Hematopoietic multipotent progenitor cell treated with erythropoietin and hydrocortisone succinate and interleukin-3 and kit ligand, for 17 days (in vitro differentiated cells): ENCODE data around the gene DOCK1.

ENCODE experiments used
- DNase-seq: peaks from one replicate; pipeline ENCODE4 v3.0.0-alpha.2; 2015; ENCODE audit warnings: low spot score

The DOCK1 gene

GRCh38 chr10:127179612-127180250 is 274.5 kb downstream of the DOCK1 start:
- DNase-seq = no peak

- no peak for DNase-seq
Observed at GRCh38 chr10:127182161-127182560, 276.9 kb downstream of the DOCK1 start.

- no peak for DNase-seq
Observed at GRCh38 chr10:127184582-127184981, 279.4 kb downstream of the DOCK1 start.

GRCh38 chr10:127186813-127187212 is 281.6 kb downstream of the DOCK1 start:
- DNase-seq = no peak

- DNase-seq = no peak
Observed at GRCh38 chr10:127189226-127189625, 284.0 kb downstream of the DOCK1 start.

- DNase-seq = no peak
Observed at GRCh38 chr10:127190427-127190826, 285.2 kb downstream of the DOCK1 start.

GRCh38 chr10:127193125-127193524 is 287.9 kb downstream of the DOCK1 start:
- no peak for DNase-seq

- DNase-seq = no peak
Observed at GRCh38 chr10:127194111-127194510, 288.9 kb downstream of the DOCK1 start.

GRCh38 chr10:127194599-127194998 is 289.4 kb downstream of the DOCK1 start:
- no peak for DNase-seq

GRCh38 chr10:127195041-127195506 is 289.8 kb downstream of the DOCK1 start:
- no peak for DNase-seq

GRCh38 chr10:127195571-127196281 is 290.5 kb downstream of the DOCK1 start:
- no peak for DNase-seq

- no peak for DNase-seq
Observed at GRCh38 chr10:127196282-127197153, 291.3 kb downstream of the DOCK1 start, which contains the start of gene INSYN2A. TSS of gene INSYN2A (minus strand) at chr10:127196591. CDS start at chr10:127176395, 20,196 bp downstream.

GRCh38 chr10:127197154-127197432 is 291.9 kb downstream of the DOCK1 start:
- no peak for DNase-seq

GRCh38 chr10:127198307-127198706 is 293.1 kb downstream of the DOCK1 start:
- DNase-seq = no peak

GRCh38 chr10:127198721-127199120 is 293.5 kb downstream of the DOCK1 start:
- no peak for DNase-seq

GRCh38 chr10:127200646-127201045 is 295.4 kb downstream of the DOCK1 start:
- DNase-seq = no peak

- no peak for DNase-seq
Observed at GRCh38 chr10:127203067-127203466, 297.8 kb downstream of the DOCK1 start.

- no peak for DNase-seq
Observed at GRCh38 chr10:127207081-127207480, 301.9 kb downstream of the DOCK1 start.

- DNase-seq = no peak
Observed at GRCh38 chr10:127210936-127211466, 305.8 kb downstream of the DOCK1 start.

- no peak for DNase-seq
Observed at GRCh38 chr10:127215866-127216265, 310.6 kb downstream of the DOCK1 start.

- DNase-seq = no peak
Observed at GRCh38 chr10:127216274-127216673, 311.0 kb downstream of the DOCK1 start.

GRCh38 chr10:127216786-127217185 is 311.6 kb downstream of the DOCK1 start:
- no peak for DNase-seq

GRCh38 chr10:127218658-127219057 is 313.4 kb downstream of the DOCK1 start:
- no peak for DNase-seq
